ENCODE results near the gene TP53INP2. TPM values are rescaled to one million over a fixed set of nuclear protein-coding genes. Genes with fewer than 3 reads are reported as not detected.

Gene TP53INP2
- total RNA-seq, 1 donor from 2014 or later, result 132 TPM

GRCh38 chr20:34683667-34684066, 20.5 kb upstream of the TP53INP2 start:
- no peak for DNase-seq
- intact Hi-C loops (cut with micrococcal nuclease), result no loop called here

GRCh38 chr20:34689486-34689885, 14.7 kb upstream of the TP53INP2 start:
- intact Hi-C loops (cut with micrococcal nuclease), result no loop called here
- Histone ChIP-seq H3K27me3 (ENCODE audit: low read depth) (no peaks in the 10 kb centered on the region), H3K4me1 (peaks cover 8% of the 10 kb centered on the region), H3K9me3 (replicated peaks) (no peaks in the 10 kb centered on the region), H3K36me3 (no peaks in the 10 kb centered on the region), H3K4me3 (no peak overlapping the region), H3K27ac (replicated peaks) (no peak overlapping the region)
- no peak for TF ChIP-seq CTCF (IDR thresholded peaks at IDR 0.05; ENCODE audit: borderline replicate concordance)
- DNase-seq, result no peak

More at GRCh38 chr20:34683667-34684066, 20.5 kb upstream of the TP53INP2 start:
- TF ChIP-seq CTCF (IDR thresholded peaks at IDR 0.05; ENCODE audit: borderline replicate concordance), result no peak
- no peak overlapping the region for H3K27ac ChIP-seq (replicated peaks)
- H3K9me3 ChIP-seq (replicated peaks), result no peaks in the 10 kb centered on the region
- no peak overlapping the region for H3K4me3 ChIP-seq
- no peaks in the 10 kb centered on the region for H3K36me3 ChIP-seq
- H3K27me3 ChIP-seq (ENCODE audit: low read depth), result no peaks in the 10 kb centered on the region
- H3K4me1 ChIP-seq, result no peaks in the 10 kb centered on the region

GRCh38 chr20:34691838-34692237, 12.3 kb upstream of the TP53INP2 start:
- intact Hi-C loops (cut with micrococcal nuclease), result no loop called here
- DNase-seq, result no peak
- Histone ChIP-seq H3K4me1 (peaks cover 8% of the 10 kb centered on the region), H3K27me3 (ENCODE audit: low read depth) (no peaks in the 10 kb centered on the region), H3K27ac (replicated peaks) (no peak overlapping the region), H3K4me3 (no peak overlapping the region), H3K9me3 (replicated peaks) (no peaks in the 10 kb centered on the region), H3K36me3 (no peaks in the 10 kb centered on the region)
- TF ChIP-seq CTCF (IDR thresholded peaks at IDR 0.05; ENCODE audit: borderline replicate concordance), result no peak

GRCh38 chr20:34693414-34693813, 10.7 kb upstream of the TP53INP2 start:
- no peak for DNase-seq
- no peaks in the 10 kb centered on the region for H3K27me3 ChIP-seq (ENCODE audit: low read depth)
- H3K27ac ChIP-seq (replicated peaks), result peak overlapping the region; percentile 46
- no peaks in the 10 kb centered on the region for H3K9me3 ChIP-seq (replicated peaks)
- H3K4me1 ChIP-seq, result peaks cover 8% of the 10 kb centered on the region
- H3K36me3 ChIP-seq, result no peaks in the 10 kb centered on the region
- intact Hi-C loops (cut with micrococcal nuclease), result no loop called here
- no peak overlapping the region for H3K4me3 ChIP-seq
- no peak for TF ChIP-seq CTCF (IDR thresholded peaks at IDR 0.05; ENCODE audit: borderline replicate concordance)

- TF ChIP-seq CTCF (IDR thresholded peaks at IDR 0.05; ENCODE audit: borderline replicate concordance), result no peak
- intact Hi-C loops (cut with micrococcal nuclease), result no loop called here
- H3K9me3 ChIP-seq (replicated peaks), result no peaks in the 10 kb centered on the region
These were observed 2.6 kb upstream of the TP53INP2 start for GRCh38 chr20:34701405-34702085.

More at GRCh38 chr20:34701405-34702085, 2.6 kb upstream of the TP53INP2 start:
- no peak for DNase-seq
- Histone ChIP-seq H3K27me3 (ENCODE audit: low read depth) (no peaks in the 10 kb centered on the region), H3K4me3 (no peak overlapping the region), H3K27ac (replicated peaks) (no peak overlapping the region), H3K36me3 (no peaks in the 10 kb centered on the region), H3K4me1 (peaks cover 28% of the 10 kb centered on the region)
